ENCODE measurements around the gene ZDHHC18. TPM values are rescaled to one million over a fixed set of nuclear protein-coding genes. Genes with fewer than 3 reads are reported as not detected.

The ZDHHC18 gene
- total RNA-seq, 6 experiments from 2014 or later = 19.2 to 31.6 (median 23.8) TPM

- no peak for DNase-seq
- Mint-ChIP-seq H3K36me3 (ENCODE audit: low read depth) (no peaks in the 10 kb centered on the region), H3K9me3 (no peaks in the 10 kb centered on the region), H3K4me3 (no peak overlapping the region), H3K4me1 (ENCODE audit: low read depth) (peaks cover 11% of the 10 kb centered on the region; the same call in 1 of the 2 replicates), H3K27me3 (ENCODE audit: insufficient read depth) (no peaks in the 10 kb centered on the region), H3K27ac (no peak overlapping the region)
- TF ChIP-seq CTCF (IDR thresholded peaks at IDR 0.05) = no peak
These were observed 14.8 kb upstream of the ZDHHC18 start for GRCh38 chr1:26811708-26812107.

GRCh38 chr1:26814377-26814776 is 12.1 kb upstream of the ZDHHC18 start:
- H3K36me3 Mint-ChIP-seq (ENCODE audit: low read depth) = no peaks in the 10 kb centered on the region
- peaks cover 11% of the 10 kb centered on the region; the same call in 1 of the 2 replicates for H3K4me1 Mint-ChIP-seq (ENCODE audit: low read depth)
- H3K4me3 Mint-ChIP-seq = no peak overlapping the region
- no peaks in the 10 kb centered on the region for H3K9me3 Mint-ChIP-seq
- no peak overlapping the region for H3K27ac Mint-ChIP-seq
- no peak for DNase-seq
- no peak for TF ChIP-seq CTCF (IDR thresholded peaks at IDR 0.05)
- no peaks in the 10 kb centered on the region for H3K27me3 Mint-ChIP-seq (ENCODE audit: insufficient read depth)

- Mint-ChIP-seq H3K27me3 (ENCODE audit: insufficient read depth) (no peaks in the 10 kb centered on the region), H3K4me1 (ENCODE audit: low read depth) (peaks cover 11% of the 10 kb centered on the region; the same call in 1 of the 2 replicates), H3K4me3 (no peak overlapping the region), H3K27ac (no peak overlapping the region), H3K9me3 (no peaks in the 10 kb centered on the region), H3K36me3 (ENCODE audit: low read depth) (no peaks in the 10 kb centered on the region)
- no peak for TF ChIP-seq CTCF (IDR thresholded peaks at IDR 0.05)
- no peak for DNase-seq
These were observed 11.6 kb upstream of the ZDHHC18 start for GRCh38 chr1:26814893-26815292.

GRCh38 chr1:26820784-26821269 is 5.7 kb upstream of the ZDHHC18 start:
- Mint-ChIP-seq H3K4me1 (ENCODE audit: low read depth) (peaks cover 12% of the 10 kb centered on the region), H3K9me3 (no peaks in the 10 kb centered on the region), H3K36me3 (ENCODE audit: low read depth) (no peaks in the 10 kb centered on the region), H3K27ac (no peak overlapping the region), H3K4me3 (no peak overlapping the region), H3K27me3 (ENCODE audit: insufficient read depth) (peaks cover 3% of the 10 kb centered on the region)
- no peak for TF ChIP-seq CTCF (IDR thresholded peaks at IDR 0.05)
- no peak for DNase-seq

GRCh38 chr1:26822737-26823395 is 3.6 kb upstream of the ZDHHC18 start:
- Mint-ChIP-seq H3K36me3 (ENCODE audit: low read depth) (no peaks in the 10 kb centered on the region), H3K27me3 (ENCODE audit: insufficient read depth) (peaks cover 3% of the 10 kb centered on the region), H3K27ac (no peak overlapping the region), H3K4me1 (ENCODE audit: low read depth) (peaks cover 18% of the 10 kb centered on the region), H3K4me3 (no peak overlapping the region), H3K9me3 (no peaks in the 10 kb centered on the region)
- no peak for TF ChIP-seq CTCF (IDR thresholded peaks at IDR 0.05)
- DNase-seq = no peak
